ENCODE data around the gene BLTP2.

The BLTP2 gene

GRCh38 chr17:28634206-28634865 lies 10.6 kb downstream of the BLTP2 start:
- ATAC-seq: no peak
- TF ChIP-seq ZNF70 (CRISPR knock-in tag; IDR thresholded peaks at IDR 0.05) (no peak), PATZ1 (CRISPR knock-in tag; IDR thresholded peaks at IDR 0.05; ENCODE audit: borderline replicate concordance) (no peak), ZNF8 (CRISPR knock-in tag; IDR thresholded peaks at IDR 0.05) (no peak), GLIS3 (CRISPR knock-in tag; IDR thresholded peaks at IDR 0.05) (no peak), SNAI2 (CRISPR knock-in tag; IDR thresholded peaks at IDR 0.05) (no peak), RARB (CRISPR knock-in tag; IDR thresholded peaks at IDR 0.05) (no peak), ZC3H10 (CRISPR knock-in tag; IDR thresholded peaks at IDR 0.05) (no peak), ZFP30 (CRISPR knock-in tag; IDR thresholded peaks at IDR 0.05) (no peak), TOX (CRISPR knock-in tag; IDR thresholded peaks at IDR 0.05; ENCODE audit: borderline replicate concordance) (no peak), ZNF565 (CRISPR knock-in tag; conservative IDR thresholded peaks at IDR 0.05; ENCODE audit: low read depth) (no peak), TCF4 (CRISPR knock-in tag; IDR thresholded peaks at IDR 0.05; ENCODE audit: borderline replicate concordance) (no peak)

GRCh38 chr17:28626818-28627217 lies 18.1 kb downstream of the BLTP2 start:
- TF ChIP-seq POU6F1 (CRISPR knock-in tag; IDR thresholded peaks at IDR 0.05; ENCODE audit: borderline replicate concordance, low read depth): no peak
- no peak for TF ChIP-seq CSDC2 (CRISPR knock-in tag; IDR thresholded peaks at IDR 0.05)
- no peak for TF ChIP-seq RARB (CRISPR knock-in tag; IDR thresholded peaks at IDR 0.05)
- TF ChIP-seq PATZ1 (CRISPR knock-in tag; IDR thresholded peaks at IDR 0.05; ENCODE audit: borderline replicate concordance): no peak
- no peak for TF ChIP-seq OSR1 (CRISPR knock-in tag; IDR thresholded peaks at IDR 0.05)
- no peak for TF ChIP-seq ARNTL (CRISPR knock-in tag; IDR thresholded peaks at IDR 0.05; ENCODE audit: borderline replicate concordance, low read depth)
- TF ChIP-seq ZNF8 (CRISPR knock-in tag; IDR thresholded peaks at IDR 0.05): no peak
- TF ChIP-seq SNAI2 (CRISPR knock-in tag; IDR thresholded peaks at IDR 0.05): no peak
- ATAC-seq: no peak

- TF ChIP-seq PATZ1 (CRISPR knock-in tag; IDR thresholded peaks at IDR 0.05; ENCODE audit: borderline replicate concordance): no peak
- no peak for TF ChIP-seq GLIS3 (CRISPR knock-in tag; IDR thresholded peaks at IDR 0.05)
- TF ChIP-seq ZFP30 (CRISPR knock-in tag; IDR thresholded peaks at IDR 0.05): no peak
- no peak for TF ChIP-seq TCF4 (CRISPR knock-in tag; IDR thresholded peaks at IDR 0.05; ENCODE audit: borderline replicate concordance)
- no peak for TF ChIP-seq BACH2 (CRISPR knock-in tag; IDR thresholded peaks at IDR 0.05; ENCODE audit: borderline replicate concordance)
- no peak for TF ChIP-seq PPARA (CRISPR knock-in tag; IDR thresholded peaks at IDR 0.05; ENCODE audit: borderline replicate concordance)
- TF ChIP-seq ZFP3 (CRISPR knock-in tag; IDR thresholded peaks at IDR 0.05): no peak
- no peak for TF ChIP-seq ESRRG (CRISPR knock-in tag; IDR thresholded peaks at IDR 0.05)
- TF ChIP-seq CREB5 (CRISPR knock-in tag; IDR thresholded peaks at IDR 0.05; ENCODE audit: low read depth): no peak
- TF ChIP-seq ZNF8 (CRISPR knock-in tag; IDR thresholded peaks at IDR 0.05): no peak
- no peak for TF ChIP-seq OSR1 (CRISPR knock-in tag; IDR thresholded peaks at IDR 0.05)
- TF ChIP-seq ZNF70 (CRISPR knock-in tag; IDR thresholded peaks at IDR 0.05): no peak
- TF ChIP-seq TOX (CRISPR knock-in tag; IDR thresholded peaks at IDR 0.05; ENCODE audit: borderline replicate concordance): no peak
- TF ChIP-seq RARB (CRISPR knock-in tag; IDR thresholded peaks at IDR 0.05): no peak
- no peak for TF ChIP-seq CSDC2 (CRISPR knock-in tag; IDR thresholded peaks at IDR 0.05)
- no peak for TF ChIP-seq TSHZ2 (CRISPR knock-in tag; IDR thresholded peaks at IDR 0.05)
- no peak for TF ChIP-seq ARNTL (CRISPR knock-in tag; IDR thresholded peaks at IDR 0.05; ENCODE audit: borderline replicate concordance, low read depth)
- TF ChIP-seq SNAI2 (CRISPR knock-in tag; IDR thresholded peaks at IDR 0.05): no peak
- no peak for TF ChIP-seq ZNF565 (CRISPR knock-in tag; conservative IDR thresholded peaks at IDR 0.05; ENCODE audit: low read depth)
- no peak for TF ChIP-seq ISL1 (CRISPR knock-in tag; IDR thresholded peaks at IDR 0.05)
These were observed 20.8 kb downstream of the BLTP2 start for GRCh38 chr17:28624148-28624547.

More at GRCh38 chr17:28624148-28624547, 20.8 kb downstream of the BLTP2 start:
- no peak for ATAC-seq
